Measurements from ENCODE around the gene FKBP1A.

Gene FKBP1A

GRCh38 chr20:1386323-1386722 lies 6.5 kb downstream of the FKBP1A start:
- DNase-seq (ENCODE audit: low read depth, low spot score): no peak

GRCh38 chr20:1383623-1384404 lies 9.0 kb downstream of the FKBP1A start:
- no peak for DNase-seq (ENCODE audit: low read depth, low spot score)

GRCh38 chr20:1382670-1383069 lies 10.2 kb downstream of the FKBP1A start:
- DNase-seq (ENCODE audit: low read depth, low spot score): no peak

- DNase-seq (ENCODE audit: low read depth, low spot score): no peak
These were observed 10.9 kb downstream of the FKBP1A start for GRCh38 chr20:1381753-1382591.

GRCh38 chr20:1378735-1379125 lies 14.1 kb downstream of the FKBP1A start:
- no peak for DNase-seq (ENCODE audit: low read depth, low spot score)

GRCh38 chr20:1377984-1378734 lies 14.7 kb downstream of the FKBP1A start:
- DNase-seq (ENCODE audit: low read depth, low spot score): no peak

GRCh38 chr20:1377341-1377871 lies 15.4 kb downstream of the FKBP1A start:
- no peak for DNase-seq (ENCODE audit: low read depth, low spot score)

GRCh38 chr20:1376408-1377270 lies 16.2 kb downstream of the FKBP1A start:
- DNase-seq (ENCODE audit: low read depth, low spot score): no peak

GRCh38 chr20:1376007-1376406 lies 16.8 kb downstream of the FKBP1A start:
- no peak for DNase-seq (ENCODE audit: low read depth, low spot score)

- no peak for DNase-seq (ENCODE audit: low read depth, low spot score)
These were observed 17.3 kb downstream of the FKBP1A start for GRCh38 chr20:1375515-1375914.

- no peak for DNase-seq (ENCODE audit: low read depth, low spot score)
These were observed 18.6 kb downstream of the FKBP1A start for GRCh38 chr20:1374246-1374645.

- DNase-seq (ENCODE audit: low read depth, low spot score): no peak
These were observed 19.2 kb downstream of the FKBP1A start for GRCh38 chr20:1373614-1374013.

- no peak for DNase-seq (ENCODE audit: low read depth, low spot score)
These were observed 19.8 kb downstream of the FKBP1A start for GRCh38 chr20:1373036-1373435.

- DNase-seq (ENCODE audit: low read depth, low spot score): no peak
These were observed 20.9 kb downstream of the FKBP1A start for GRCh38 chr20:1371830-1372539.

- DNase-seq (ENCODE audit: low read depth, low spot score): no peak
These were observed 21.6 kb downstream of the FKBP1A start for GRCh38 chr20:1371202-1371782.

- DNase-seq (ENCODE audit: low read depth, low spot score): no peak
These were observed 22.2 kb downstream of the FKBP1A start for GRCh38 chr20:1370548-1371110.

GRCh38 chr20:1369970-1370369 lies 22.9 kb downstream of the FKBP1A start:
- DNase-seq (ENCODE audit: low read depth, low spot score): no peak

GRCh38 chr20:1368448-1369199 lies 24.2 kb downstream of the FKBP1A start:
- DNase-seq (ENCODE audit: low read depth, low spot score): no peak

- DNase-seq (ENCODE audit: low read depth, low spot score): no peak
These were observed 25.4 kb downstream of the FKBP1A start for GRCh38 chr20:1367479-1367878.

Measured in activated naive CD8-positive, alpha-beta T cell treated with anti-CD3 and anti-CD28 coated beads, Interleukin-2, amount 50 U/mL, for 16 hours (primary cell).